H9 (cell line): ENCODE results near the gene TNFAIP6. TPM values are rescaled to one million over a fixed set of nuclear protein-coding genes. Genes with fewer than 3 reads are reported as not detected.

Experiments used
- DNase-seq: peaks from one replicate; pipeline ENCODE4 v3.0.0-alpha.2; 2017
- H2AFZ ChIP-seq: one replicate; pipeline ENCODE4 v1.6.1; 2013; ENCODE audit warnings: mild to moderate bottlenecking, low read length, control low read depth, moderate library complexity
- H2AK5ac ChIP-seq: 2 replicates; pipeline ENCODE4 v1.6.1; 2013; ENCODE audit warnings: low read length, control low read depth, mixed read lengths; ENCODE audit not compliant: insufficient read length
- H2BK120ac ChIP-seq: one replicate; pipeline ENCODE4 v1.6.1; 2013; ENCODE audit warnings: low read depth, mild to moderate bottlenecking, low read length, control low read depth, inconsistent platforms; ENCODE audit not compliant: poor library complexity, severe bottlenecking
- H2BK12ac ChIP-seq: 2 replicates; pipeline ENCODE4 v1.6.1; 2013; ENCODE audit warnings: low read length, control low read depth, mixed read lengths, low read depth; ENCODE audit not compliant: insufficient read length
- H2BK15ac ChIP-seq: 2 replicates; pipeline ENCODE4 v1.6.1; 2013; ENCODE audit warnings: low read depth, low read length, control low read depth
- H2BK20ac ChIP-seq: one replicate; pipeline ENCODE4 v1.6.1; 2013; ENCODE audit warnings: low read depth, mild to moderate bottlenecking, low read length, control low read depth, inconsistent platforms; ENCODE audit not compliant: poor library complexity, severe bottlenecking
- H2BK5ac ChIP-seq: 2 replicates; pipeline ENCODE4 v1.6.1; 2013; ENCODE audit warnings: low read length, control low read depth, mixed read lengths; ENCODE audit not compliant: insufficient read length
- H3K14ac ChIP-seq: 2 replicates; pipeline ENCODE4 v1.6.1; 2013; ENCODE audit warnings: low read length, control low read depth; ENCODE audit not compliant: insufficient read depth
- H3K18ac ChIP-seq: 2 replicates; pipeline ENCODE4 v1.6.1; 2013; ENCODE audit warnings: low read depth, mild to moderate bottlenecking, mixed read lengths, low read length, control low read depth; ENCODE audit not compliant: insufficient read length
- H3K23ac ChIP-seq: 2 replicates; pipeline ENCODE4 v1.6.1; 2013; ENCODE audit warnings: low read length, control low read depth, mixed read lengths, low read depth; ENCODE audit not compliant: insufficient read length
- H3K23me2 ChIP-seq: 2 replicates; pipeline ENCODE4 v1.6.1; 2013; ENCODE audit warnings: low read depth, mild to moderate bottlenecking, mixed read lengths, low read length, control low read depth; ENCODE audit not compliant: insufficient read length, poor library complexity, severe bottlenecking
- H3K27ac ChIP-seq: 2 replicates; pipeline ENCODE4 v1.5.1; 2013; ENCODE audit warnings: low read length, control low read depth, mixed read lengths, low read depth; ENCODE audit not compliant: insufficient read length
- H3K27me3 ChIP-seq: 2 replicates; pipeline ENCODE4 v1.6.1; 2013; ENCODE audit warnings: low read length, control low read depth, inconsistent platforms; ENCODE audit not compliant: insufficient read depth
- H3K4ac ChIP-seq: 2 replicates; pipeline ENCODE4 v1.6.1; 2013; ENCODE audit warnings: low read depth, mild to moderate bottlenecking, control low read depth, inconsistent platforms, low read length, moderate library complexity
- H3K4me1 ChIP-seq: 2 replicates; pipeline ENCODE4 v1.6.1; 2013; ENCODE audit warnings: low read length, control low read depth, inconsistent platforms; ENCODE audit not compliant: insufficient read depth
- H3K4me2 ChIP-seq: 2 replicates; pipeline ENCODE4 v1.6.1; 2013; ENCODE audit warnings: low read length, control low read depth, mixed read lengths; ENCODE audit not compliant: insufficient read length, insufficient read depth
- H3K56ac ChIP-seq: 2 replicates; pipeline ENCODE4 v1.6.1; 2013; ENCODE audit warnings: low read depth, mild to moderate bottlenecking, mixed read lengths, low read length, control low read depth; ENCODE audit not compliant: insufficient read length
- H3K79me1 ChIP-seq: 2 replicates; pipeline ENCODE4 v1.6.1; 2013; ENCODE audit warnings: low read depth, mild to moderate bottlenecking, moderate library complexity, low read length, control low read depth, inconsistent platforms; ENCODE audit not compliant: insufficient read depth, poor library complexity, severe bottlenecking
- H3K79me2 ChIP-seq: 2 replicates; pipeline ENCODE4 v1.6.1; 2013; ENCODE audit warnings: low read length, control low read depth, inconsistent platforms; ENCODE audit not compliant: insufficient read depth
- H3K9ac ChIP-seq: 2 replicates; pipeline ENCODE4 v1.6.1; 2013; ENCODE audit warnings: low read length, control low read depth, mixed read lengths; ENCODE audit not compliant: insufficient read length; ENCODE audit errors: extremely low read depth
- H3K9me3 ChIP-seq: one replicate; pipeline ENCODE4 v1.6.1; 2013; ENCODE audit warnings: low read depth, low read length, inconsistent platforms; ENCODE audit not compliant: control insufficient read depth
- H3T11ph ChIP-seq: one replicate; pipeline ENCODE4 v1.6.1; 2013; ENCODE audit warnings: mild to moderate bottlenecking, low read length, control low read depth, inconsistent platforms
- H4K20me1 ChIP-seq: one replicate; pipeline ENCODE4 v1.6.1; 2013; ENCODE audit not compliant: control insufficient read depth, insufficient read length, insufficient read depth
- H4K5ac ChIP-seq: 2 replicates; pipeline ENCODE4 v1.6.1; 2013; ENCODE audit warnings: low read depth, mild to moderate bottlenecking, mixed read lengths, low read length, control low read depth; ENCODE audit not compliant: insufficient read length
- H4K8ac ChIP-seq: replicated peaks from 2 replicates; pipeline ENCODE4 v1.6.1; 2013; ENCODE audit warnings: low read length, control low read depth, mixed read lengths, low read depth; ENCODE audit not compliant: insufficient read length
- H4K91ac ChIP-seq: 2 replicates; pipeline ENCODE4 v1.6.1; 2013; ENCODE audit warnings: low read depth, mild to moderate bottlenecking, moderate library complexity, mixed read lengths, low read length, control low read depth; ENCODE audit not compliant: insufficient read length
- H3K27ac Mint-ChIP-seq, 3 experiments: 2 replicates in 2 of 3; 3 replicates in 1 of 3; pipeline ENCODE4 v1.8.0; 2020 to 2021; ENCODE audit warnings: mixed read lengths in 3 of 3, mild to moderate bottlenecking in 1 of 3, moderate library complexity in 1 of 3
- H3K27me3 Mint-ChIP-seq: 2 replicates; pipeline ENCODE4 v1.8.0; 2021; ENCODE audit warnings: low read depth, mild to moderate bottlenecking, moderate library complexity, mixed read lengths
- H3K36me3 Mint-ChIP-seq, 3 experiments: 2 replicates in 2 of 3; 3 replicates in 1 of 3; pipeline ENCODE4 v1.8.0; 2020 to 2021; ENCODE audit warnings: low read depth in 3 of 3, mixed read lengths in 3 of 3; ENCODE audit not compliant: insufficient read depth in 1 of 3
- H3K4me1 Mint-ChIP-seq, 2 experiments: 2 replicates each; pipeline ENCODE4 v1.8.0; 2020; ENCODE audit warnings: mixed read lengths in 2 of 2
- H3K4me3 Mint-ChIP-seq, 2 experiments: 2 replicates in 1 of 2; 3 replicates in 1 of 2; pipeline ENCODE4 v1.8.0; 2020 to 2021; ENCODE audit warnings: mild to moderate bottlenecking in 2 of 2, mixed read lengths in 2 of 2, moderate library complexity in 1 of 2
- H3K9me3 Mint-ChIP-seq, 2 experiments: 2 replicates in 1 of 2; 3 replicates in 1 of 2; pipeline ENCODE4 v1.8.0; 2020; ENCODE audit warnings: mild to moderate bottlenecking in 2 of 2, mixed read lengths in 2 of 2, moderate library complexity in 1 of 2
- CTCF ChIP-seq: fragments of 200-600 bp; sonication (generic); conservative IDR thresholded peaks from 3 replicates; pipeline ENCODE4 v1.8.0; 2021; ENCODE audit warnings: antibody characterized with exemption, mild to moderate bottlenecking
- WGBS: extraction: QIAGEN DNeasy Blood & Tissue Kit; methylation state at CpG from one replicate; pipeline ENCODE4 v1.1.7; 2013; ENCODE audit warnings: missing lambda C conversion rate, low lambda C conversion rate, mixed read lengths; ENCODE audit not compliant: insufficient read length; ENCODE audit errors: extremely low coverage; 5-methylcytosine and 5-hydroxymethylcytosine counted together
- total RNA-seq: library from RNA; stranded (reverse); gene quantifications from 2 replicates; pipeline ENCODE4 v1.2.1, GENCODE V29; 2021

TNFAIP6 gene
- total RNA-seq, 1 experiment from 2014 or later, result 1.2 TPM

DNA sequence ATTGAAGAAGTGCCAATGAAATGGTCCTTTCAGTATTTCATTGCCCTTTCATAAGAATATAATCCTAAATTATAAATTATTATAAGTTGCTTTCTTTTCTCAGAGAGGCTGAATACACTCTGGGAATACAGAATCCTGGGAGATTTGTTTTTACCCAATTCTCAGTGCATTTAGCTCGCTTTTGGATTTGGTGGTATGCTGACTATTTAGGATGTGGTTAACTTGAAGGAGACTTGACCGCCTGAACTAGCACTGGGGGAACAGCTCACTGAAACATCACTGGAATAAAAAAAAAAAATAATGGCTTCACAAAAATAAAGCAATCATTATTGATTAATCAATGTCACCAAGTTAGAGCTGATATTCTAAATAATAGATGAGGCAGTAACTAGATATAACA is 10.2 kb downstream of the TNFAIP6 start:
- H2BK15ac ChIP-seq, result no peak overlapping the region
- no peaks in the 10 kb centered on the region; a peak in 1 of 7 replicates for H3K36me3 Mint-ChIP-seq

More for the DNA sequence above, 10.2 kb downstream of the TNFAIP6 start:
- Histone ChIP-seq H3K79me1 (no peaks in the 10 kb centered on the region), H3K56ac (no peak overlapping the region), H3K4ac (no peak overlapping the region), H4K91ac (no peak overlapping the region), H2BK120ac (no peak overlapping the region), H4K5ac (no peak overlapping the region), H2AFZ (no peak overlapping the region), H4K8ac (no peak overlapping the region), H3K14ac (no peak overlapping the region), H2BK5ac (no peak overlapping the region), H3T11ph (no peak overlapping the region), H3K9me3 (no peaks in the 10 kb centered on the region), H3K4me1 (no peaks in the 10 kb centered on the region), H3K23ac (no peak overlapping the region), H2BK20ac (no peak overlapping the region), H3K27ac (no peak overlapping the region), H3K18ac (no peak overlapping the region), H3K79me2 (no peaks in the 10 kb centered on the region), H4K20me1 (no peaks in the 10 kb centered on the region), H3K9ac (no peak overlapping the region), H2BK12ac (no peak overlapping the region), H3K27me3 (no peaks in the 10 kb centered on the region), H3K23me2 (no peaks in the 10 kb centered on the region), H2AK5ac (no peak overlapping the region), H3K4me2 (no peak overlapping the region)
- Mint-ChIP-seq H3K27ac (no peak overlapping the region), H3K4me3 (no peak overlapping the region), H3K27me3 (no peaks in the 10 kb centered on the region), H3K4me1 (0 out of 4 replicates have a peak, but pooled peaks cover 0 to 3% of the 10 kb centered on the region in 2 experiments), H3K9me3 (no peaks in the 10 kb centered on the region)
- no peak for TF ChIP-seq CTCF
- no CpG with 5 or more reads among the region's 2 CpGs for WGBS
- no peak for DNase-seq
